Measurements from ENCODE around the gene IFITM5. TPM values are rescaled to one million over a fixed set of nuclear protein-coding genes. Genes with fewer than 3 reads are reported as not detected.
A peak's percentile ranks its signal among the peaks of the same experiment; 100 is the strongest.

Gene IFITM5
- total RNA-seq, 2 donors from 2014 or later = not detected

GRCh38 chr11:278001-278951, 21.1 kb downstream of the IFITM5 start, which contains the start of gene NLRP6:
TSS of gene NLRP6 (plus strand) at chr11:278407. CDS start at chr11:278570, 163 bp downstream.
- no peak within 1 kb of the TSS for H3K4me3 Mint-ChIP-seq
- 89 to 91% methylated on average over 8 to 21 of the region's 21 CpGs for WGBS, 2 experiments (ENCODE audit: insufficient coverage in 1 of 2, insufficient read length in 1 of 2)
- H3K36me3 Mint-ChIP-seq (ENCODE audit: low read depth) = no peaks in the 10 kb centered on the region
- Histone ChIP-seq H3K27ac (ENCODE audit: low read depth, low read length) (no peak within 1 kb of the TSS), H3K4me1 (ENCODE audit: control insufficient read depth, insufficient read depth, low read length) (no peaks in the 10 kb centered on the region), H3K36me3 (ENCODE audit: control insufficient read depth, insufficient read depth, low read length) (no peaks in the 10 kb centered on the region), H3K27me3 (ENCODE audit: control insufficient read depth, insufficient read depth, low read length, poor library complexity, severe bottlenecking) (peaks cover 46% of the 10 kb centered on the region), H3K9ac (ENCODE audit: extremely low read depth, low read length, poor library complexity, severe bottlenecking) (no peak within 1 kb of the TSS), H3K9me3 (ENCODE audit: control insufficient read depth, low read length) (no peaks in the 10 kb centered on the region), H3K4me3 (ENCODE audit: low read length) (no peak within 1 kb of the TSS)
- peak; percentile 35 for DNase-seq
- TF ChIP-seq CTCF (conservative IDR thresholded peaks at IDR 0.05) = no peak
- H3K9me3 Mint-ChIP-seq = no peaks in the 10 kb centered on the region
- H3K4me1 Mint-ChIP-seq = no peaks in the 10 kb centered on the region
- peaks cover 46% of the 10 kb centered on the region for H3K27me3 Mint-ChIP-seq (ENCODE audit: insufficient read depth)
- no peak within 1 kb of the TSS for H3K27ac Mint-ChIP-seq

- Mint-ChIP-seq H3K4me1 (peaks cover 5% of the 10 kb centered on the region), H3K27ac (no peak overlapping the region), H3K4me3 (no peak overlapping the region), H3K36me3 (ENCODE audit: low read depth) (no peaks in the 10 kb centered on the region), H3K9me3 (no peaks in the 10 kb centered on the region), H3K27me3 (ENCODE audit: insufficient read depth) (peaks cover 31% of the 10 kb centered on the region)
- H3K27me3 ChIP-seq (ENCODE audit: control insufficient read depth, insufficient read depth, low read length, poor library complexity, severe bottlenecking) = peaks cover 29% of the 10 kb centered on the region
- no peak for DNase-seq
- H3K4me1 ChIP-seq (ENCODE audit: control insufficient read depth, insufficient read depth, low read length) = no peaks in the 10 kb centered on the region
- no peaks in the 10 kb centered on the region for H3K36me3 ChIP-seq (ENCODE audit: control insufficient read depth, insufficient read depth, low read length)
- no peak overlapping the region for H3K9ac ChIP-seq (ENCODE audit: extremely low read depth, low read length, poor library complexity, severe bottlenecking)
- no peaks in the 10 kb centered on the region for H3K9me3 ChIP-seq (ENCODE audit: control insufficient read depth, low read length)
- no peak overlapping the region for H3K4me3 ChIP-seq (ENCODE audit: low read length)
- no peak for TF ChIP-seq CTCF (conservative IDR thresholded peaks at IDR 0.05)
- H3K27ac ChIP-seq (ENCODE audit: low read depth, low read length) = no peak overlapping the region
Observed at GRCh38 chr11:276219-276618, 23.1 kb downstream of the IFITM5 start.

GRCh38 chr11:272931-273198, 26.5 kb downstream of the IFITM5 start:
- Histone ChIP-seq H3K36me3 (ENCODE audit: control insufficient read depth, insufficient read depth, low read length) (no peaks in the 10 kb centered on the region), H3K4me3 (ENCODE audit: low read length) (no peak overlapping the region), H3K9me3 (ENCODE audit: control insufficient read depth, low read length) (no peaks in the 10 kb centered on the region), H3K9ac (ENCODE audit: extremely low read depth, low read length, poor library complexity, severe bottlenecking) (no peak overlapping the region), H3K27me3 (ENCODE audit: control insufficient read depth, insufficient read depth, low read length, poor library complexity, severe bottlenecking) (no peaks in the 10 kb centered on the region), H3K4me1 (ENCODE audit: control insufficient read depth, insufficient read depth, low read length) (no peaks in the 10 kb centered on the region), H3K27ac (ENCODE audit: low read depth, low read length) (no peak overlapping the region)
- peaks cover 7% of the 10 kb centered on the region for H3K27me3 Mint-ChIP-seq (ENCODE audit: insufficient read depth)
- no peak for TF ChIP-seq CTCF (conservative IDR thresholded peaks at IDR 0.05)
- no peak for DNase-seq
- no peak overlapping the region for H3K4me3 Mint-ChIP-seq
- no peak overlapping the region for H3K27ac Mint-ChIP-seq
- H3K9me3 Mint-ChIP-seq = no peaks in the 10 kb centered on the region
- H3K36me3 Mint-ChIP-seq (ENCODE audit: low read depth) = no peaks in the 10 kb centered on the region
- peaks cover 5% of the 10 kb centered on the region for H3K4me1 Mint-ChIP-seq
- 88 to 95% methylated on average over 5 to 6 of the region's 6 CpGs for WGBS, 2 experiments (ENCODE audit: insufficient coverage in 1 of 2, insufficient read length in 1 of 2)
